ENCODE measurements around the gene SPATS1. TPM values are rescaled to one million over a fixed set of nuclear protein-coding genes. Genes with fewer than 3 reads are reported as not detected.
"Not testable (repeated sequence)": the region's sequence is repeated elsewhere in the genome, so short reads cannot be mapped to it uniquely, and the experiment has no call there.

Gene SPATS1
- total RNA-seq, 1 donor from 2014 or later = not detected

- no peak for DNase-seq (ENCODE audit: extremely low read depth, low read depth, low spot score)
Measured at GRCh38 chr6:44310241-44310640, 32.2 kb upstream of the SPATS1 start.

GRCh38 chr6:44311304-44311703, 31.1 kb upstream of the SPATS1 start:
- no peak for DNase-seq (ENCODE audit: extremely low read depth, low read depth, low spot score)

- no peak for DNase-seq (ENCODE audit: extremely low read depth, low read depth, low spot score)
Measured at GRCh38 chr6:44311767-44312166, 30.7 kb upstream of the SPATS1 start.

GRCh38 chr6:44312901-44313788, 29.3 kb upstream of the SPATS1 start, which contains the start of gene AARS2:
AARS2 (minus strand) TSS chr6:44313347; CDS start chr6:44313323, 24 bp downstream.
- peak; percentile 45 for DNase-seq (ENCODE audit: extremely low read depth, low read depth, low spot score)

GRCh38 chr6:44314657-44315056, 27.8 kb upstream of the SPATS1 start:
- DNase-seq (ENCODE audit: extremely low read depth, low read depth, low spot score) = not testable (repeated sequence)

- DNase-seq (ENCODE audit: extremely low read depth, low read depth, low spot score) = no peak
Measured at GRCh38 chr6:44315516-44315915, 26.9 kb upstream of the SPATS1 start.

GRCh38 chr6:44315951-44316350, 26.5 kb upstream of the SPATS1 start:
- DNase-seq (ENCODE audit: extremely low read depth, low read depth, low spot score) = no peak

- no peak for DNase-seq (ENCODE audit: extremely low read depth, low read depth, low spot score)
Measured at GRCh38 chr6:44316481-44316880, 26.0 kb upstream of the SPATS1 start.

GRCh38 chr6:44317136-44317631, 25.3 kb upstream of the SPATS1 start:
- not testable (repeated sequence) for DNase-seq (ENCODE audit: extremely low read depth, low read depth, low spot score)

- no peak for DNase-seq (ENCODE audit: extremely low read depth, low read depth, low spot score)
Measured at GRCh38 chr6:44321210-44321609, 21.2 kb upstream of the SPATS1 start.

GRCh38 chr6:44327096-44327495, 15.4 kb upstream of the SPATS1 start:
- no peak for DNase-seq (ENCODE audit: extremely low read depth, low read depth, low spot score)

- DNase-seq (ENCODE audit: extremely low read depth, low read depth, low spot score) = no peak
Measured at GRCh38 chr6:44327760-44328159, 14.7 kb upstream of the SPATS1 start.

GRCh38 chr6:44328203-44328602, 14.2 kb upstream of the SPATS1 start:
- not testable (repeated sequence) for DNase-seq (ENCODE audit: extremely low read depth, low read depth, low spot score)

- DNase-seq (ENCODE audit: extremely low read depth, low read depth, low spot score) = no peak
Measured at GRCh38 chr6:44329858-44330257, 12.6 kb upstream of the SPATS1 start.

GRCh38 chr6:44332585-44332984, 9.9 kb upstream of the SPATS1 start:
- no peak for DNase-seq (ENCODE audit: extremely low read depth, low read depth, low spot score)

- DNase-seq (ENCODE audit: extremely low read depth, low read depth, low spot score) = no peak
Measured at GRCh38 chr6:44333273-44333919, 9.1 kb upstream of the SPATS1 start.

GRCh38 chr6:44333942-44334341, 8.5 kb upstream of the SPATS1 start:
- DNase-seq (ENCODE audit: extremely low read depth, low read depth, low spot score) = no peak

GRCh38 chr6:44335631-44336030, 6.8 kb upstream of the SPATS1 start:
- no peak for DNase-seq (ENCODE audit: extremely low read depth, low read depth, low spot score)

GRCh38 chr6:44338228-44339122, 4.0 kb upstream of the SPATS1 start:
- DNase-seq (ENCODE audit: extremely low read depth, low read depth, low spot score) = peak; percentile 23

- DNase-seq (ENCODE audit: extremely low read depth, low read depth, low spot score) = no peak
Measured at GRCh38 chr6:44339301-44339700, 3.1 kb upstream of the SPATS1 start.

Data from glomerular endothelial cell (primary cell).